Mononuclear cell (primary cell): ENCODE data around the gene SLC37A1. TPM values are rescaled to one million over a fixed set of nuclear protein-coding genes. Genes with fewer than 3 reads are reported as not detected.

ENCODE experiments used
- H3K27me3 ChIP-seq: 2 replicates; pipeline ENCODE4 v1.6.0; 2011; ENCODE audit warnings: low read length, control low read depth; ENCODE audit not compliant: insufficient read depth
- H3K4me1 ChIP-seq: 2 replicates; pipeline ENCODE4 v1.5.1; 2011; ENCODE audit warnings: mild to moderate bottlenecking, low read length, control low read depth; ENCODE audit not compliant: insufficient read depth
- H3K4me3 ChIP-seq: 2 replicates; pipeline ENCODE4 v1.5.1; 2011; ENCODE audit warnings: mild to moderate bottlenecking, low read length, moderate library complexity
- H3K9me3 ChIP-seq: 2 replicates; pipeline ENCODE4 v1.5.1; 2011; ENCODE audit warnings: low read depth, mild to moderate bottlenecking, control low read depth, low read length
- total RNA-seq: library from RNA; depleted of rRNA; stranded (reverse); fragments of >200 nt; gene quantifications from one replicate; pipeline ENCODE4 v1.2.3, GENCODE V29; 2012

SLC37A1 gene
- total RNA-seq, 1 donor = 19.4 TPM

DNA sequence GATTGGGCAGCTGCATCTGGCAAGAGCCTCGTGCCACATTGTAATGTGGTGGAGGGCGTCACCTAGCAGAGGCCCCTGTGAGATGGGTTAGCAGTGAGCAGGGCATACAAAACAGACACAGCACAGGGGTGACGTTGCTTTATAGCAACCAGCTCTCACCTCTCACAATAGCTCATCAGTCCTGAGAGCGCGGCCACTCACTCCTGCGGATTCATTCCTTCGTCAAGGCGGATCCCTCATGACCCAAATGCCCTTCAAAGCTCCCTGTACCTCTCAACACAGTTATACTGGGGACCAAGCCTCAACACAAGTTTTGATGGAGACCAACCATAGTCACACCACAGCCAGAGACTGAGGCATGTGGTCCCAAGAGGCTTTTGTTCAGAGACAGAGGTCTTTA is 22.9 kb downstream of the SLC37A1 start:
- H3K4me3 ChIP-seq = no peak overlapping the region
- H3K27me3 ChIP-seq = no peaks in the 10 kb centered on the region
- H3K4me1 ChIP-seq = peaks cover 29% of the 10 kb centered on the region
- H3K9me3 ChIP-seq = no peaks in the 10 kb centered on the region

GRCh38 chr21:42537106-42537742 is 23.6 kb downstream of the SLC37A1 start:
- Histone ChIP-seq H3K9me3 (no peaks in the 10 kb centered on the region), H3K27me3 (no peaks in the 10 kb centered on the region), H3K4me1 (peaks cover 29% of the 10 kb centered on the region), H3K4me3 (no peak overlapping the region)

- H3K9me3 ChIP-seq = no peaks in the 10 kb centered on the region
- no peaks in the 10 kb centered on the region for H3K27me3 ChIP-seq
- H3K4me3 ChIP-seq = no peak overlapping the region
- H3K4me1 ChIP-seq = peaks cover 15% of the 10 kb centered on the region
Observed at GRCh38 chr21:42538479-42539275, 25.0 kb downstream of the SLC37A1 start.

GRCh38 chr21:42539342-42539741 is 25.7 kb downstream of the SLC37A1 start:
- Histone ChIP-seq H3K27me3 (no peaks in the 10 kb centered on the region), H3K9me3 (no peaks in the 10 kb centered on the region), H3K4me3 (no peak overlapping the region), H3K4me1 (peaks cover 9% of the 10 kb centered on the region)

GRCh38 chr21:42539931-42540343 is 26.3 kb downstream of the SLC37A1 start:
- no peak overlapping the region for H3K4me3 ChIP-seq
- H3K9me3 ChIP-seq = no peaks in the 10 kb centered on the region
- no peaks in the 10 kb centered on the region for H3K27me3 ChIP-seq
- peaks cover 3% of the 10 kb centered on the region for H3K4me1 ChIP-seq

GRCh38 chr21:42540396-42540795 is 26.7 kb downstream of the SLC37A1 start:
- H3K4me1 ChIP-seq = no peaks in the 10 kb centered on the region
- H3K9me3 ChIP-seq = no peaks in the 10 kb centered on the region
- H3K4me3 ChIP-seq = no peak overlapping the region
- H3K27me3 ChIP-seq = no peaks in the 10 kb centered on the region

DNA sequence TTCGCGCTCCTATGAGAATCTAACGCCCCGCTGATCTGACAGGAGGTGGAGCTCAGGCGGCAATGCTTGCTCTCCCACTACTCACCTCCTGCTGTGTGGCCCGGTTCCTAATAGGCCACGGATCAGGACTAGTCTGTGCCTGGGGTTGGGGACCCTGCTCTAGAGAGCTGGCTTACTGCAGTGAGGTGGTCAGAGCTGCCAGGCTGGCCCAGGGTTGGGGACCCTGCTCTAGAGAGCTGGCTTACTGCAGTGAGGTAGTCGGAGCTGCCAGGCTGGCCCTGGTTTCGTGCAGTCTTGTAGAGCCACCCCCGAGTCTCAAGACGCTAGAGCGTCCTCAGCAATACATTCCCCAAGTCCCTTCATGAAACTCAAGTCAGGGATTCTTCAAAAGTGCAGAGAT is 27.5 kb downstream of the SLC37A1 start:
- H3K27me3 ChIP-seq = no peaks in the 10 kb centered on the region
- no peak overlapping the region for H3K4me3 ChIP-seq

DNA sequence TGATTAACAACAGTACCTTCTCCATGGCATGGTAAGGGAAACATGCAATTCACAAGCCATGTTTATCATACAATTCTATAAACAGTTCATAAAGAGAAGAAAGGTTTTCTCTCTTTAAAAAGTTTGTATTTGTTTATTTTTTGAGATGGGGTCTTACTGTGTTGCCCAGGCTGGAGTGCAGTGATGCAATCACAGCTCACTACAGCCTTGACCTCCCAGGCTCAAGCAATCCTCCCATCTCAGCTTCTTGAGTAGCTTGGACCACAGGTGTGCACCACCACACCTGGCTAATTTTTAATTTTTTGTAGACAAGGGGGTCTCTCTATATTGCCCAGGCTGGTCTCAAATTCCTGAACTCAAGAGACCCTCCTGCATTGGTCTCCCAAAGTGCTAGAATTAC is 28.0 kb downstream of the SLC37A1 start:
- H3K4me3 ChIP-seq = no peak overlapping the region
- no peaks in the 10 kb centered on the region for H3K4me1 ChIP-seq
- H3K27me3 ChIP-seq = no peaks in the 10 kb centered on the region
- no peaks in the 10 kb centered on the region for H3K9me3 ChIP-seq

More for the DNA sequence above, 27.5 kb downstream of the SLC37A1 start:
- no peaks in the 10 kb centered on the region for H3K9me3 ChIP-seq
- H3K4me1 ChIP-seq = no peaks in the 10 kb centered on the region

GRCh38 chr21:42542196-42542595 is 28.5 kb downstream of the SLC37A1 start:
- no peaks in the 10 kb centered on the region for H3K27me3 ChIP-seq
- H3K9me3 ChIP-seq = no peaks in the 10 kb centered on the region
- no peaks in the 10 kb centered on the region for H3K4me1 ChIP-seq
- no peak overlapping the region for H3K4me3 ChIP-seq

DNA sequence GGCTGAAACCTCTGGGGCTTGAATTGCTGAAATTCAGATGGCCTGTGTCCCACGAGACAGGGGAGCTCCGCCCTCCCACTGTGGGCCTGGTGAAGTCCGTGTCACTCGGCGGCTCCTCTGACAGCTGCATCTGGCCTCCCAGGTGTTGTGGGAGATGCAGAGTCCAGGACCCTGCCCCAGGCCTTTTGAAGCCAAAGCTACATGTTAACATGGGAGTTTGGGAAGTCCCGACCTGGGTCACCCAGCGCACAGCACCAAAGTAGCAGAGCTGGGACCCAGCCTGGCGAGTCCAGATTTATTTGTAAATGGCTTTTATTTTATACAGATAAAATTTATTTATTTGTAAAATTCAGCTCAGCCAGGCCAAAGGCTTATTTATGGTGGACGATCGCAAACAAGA is 28.9 kb downstream of the SLC37A1 start:
- no peaks in the 10 kb centered on the region for H3K27me3 ChIP-seq
- H3K4me3 ChIP-seq = no peak overlapping the region
- no peaks in the 10 kb centered on the region for H3K9me3 ChIP-seq
- no peaks in the 10 kb centered on the region for H3K4me1 ChIP-seq

- Histone ChIP-seq H3K4me1 (no peaks in the 10 kb centered on the region), H3K27me3 (no peaks in the 10 kb centered on the region), H3K4me3 (no peak overlapping the region), H3K9me3 (no peaks in the 10 kb centered on the region)
Observed at GRCh38 chr21:42543106-42543847, 29.6 kb downstream of the SLC37A1 start.

- H3K27me3 ChIP-seq = no peaks in the 10 kb centered on the region
- no peaks in the 10 kb centered on the region for H3K9me3 ChIP-seq
- H3K4me1 ChIP-seq = no peaks in the 10 kb centered on the region
- H3K4me3 ChIP-seq = no peak overlapping the region
Observed at GRCh38 chr21:42544544-42544943, 30.9 kb downstream of the SLC37A1 start.

GRCh38 chr21:42545317-42545716 is 31.7 kb downstream of the SLC37A1 start:
- no peaks in the 10 kb centered on the region for H3K27me3 ChIP-seq
- H3K4me3 ChIP-seq = no peak overlapping the region
- H3K4me1 ChIP-seq = no peaks in the 10 kb centered on the region
- no peaks in the 10 kb centered on the region for H3K9me3 ChIP-seq

DNA sequence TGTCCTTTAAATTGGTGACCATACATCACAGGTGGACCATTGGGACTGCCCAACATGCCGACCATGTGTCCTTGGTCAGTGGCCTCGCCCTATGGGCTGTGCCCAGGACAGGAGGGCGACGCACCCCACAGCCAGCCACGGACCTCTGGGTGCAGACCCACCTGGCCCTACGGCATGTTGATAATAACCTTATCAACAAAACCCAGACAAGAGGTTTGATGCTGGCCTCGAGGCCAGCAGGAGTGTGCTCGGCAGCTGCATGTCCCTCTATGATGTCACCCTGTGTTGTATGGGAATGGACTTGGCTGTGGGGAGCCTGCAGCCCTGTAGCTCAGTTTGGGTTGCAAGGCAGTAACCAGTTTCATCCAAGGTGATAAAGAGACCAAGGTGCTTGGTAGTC is 32.1 kb downstream of the SLC37A1 start:
- Histone ChIP-seq H3K27me3 (no peaks in the 10 kb centered on the region), H3K9me3 (no peaks in the 10 kb centered on the region), H3K4me3 (no peak overlapping the region), H3K4me1 (no peaks in the 10 kb centered on the region)

DNA sequence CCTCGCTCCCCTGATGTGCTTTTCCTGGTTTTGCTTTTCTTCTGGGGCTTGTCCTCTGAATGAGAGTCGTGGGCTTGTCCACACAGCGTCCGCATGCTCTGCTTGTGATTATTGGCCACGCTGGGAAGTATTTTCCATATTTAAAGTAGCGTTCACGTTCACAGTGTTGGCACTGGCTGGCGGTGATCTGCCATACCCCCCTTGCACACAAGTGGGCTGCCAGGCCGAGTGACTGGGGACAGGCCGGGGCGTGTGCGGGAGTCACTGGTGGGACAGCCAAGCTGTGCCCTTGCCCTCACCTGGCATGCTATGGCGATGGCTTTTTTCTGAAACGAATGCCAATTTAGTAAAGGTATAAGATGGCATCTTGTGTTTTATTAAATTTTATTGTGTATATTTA is 32.8 kb downstream of the SLC37A1 start:
- Histone ChIP-seq H3K4me1 (no peaks in the 10 kb centered on the region), H3K9me3 (no peaks in the 10 kb centered on the region), H3K4me3 (no peak overlapping the region), H3K27me3 (no peaks in the 10 kb centered on the region)
